Left colon (tissue), 2 donors: ENCODE measurements around the gene NTMT1. TPM values are rescaled to one million over a fixed set of nuclear protein-coding genes. Genes with fewer than 3 reads are reported as not detected.
"Not testable (repeated sequence)": the region's sequence is repeated elsewhere in the genome, so short reads cannot be mapped to it uniquely, and the experiment has no call there.

Experiments
- ATAC-seq: fragments of 200-7000 bp; cut with Tn5 transposase; one replicate; pipeline ENCODE4 v1.9.1; 2020; ENCODE audit warnings: mild to moderate bottlenecking, moderate library complexity
- DNase-seq, 2 donors: peaks; one replicate each; pipeline ENCODE4 v3.0.0-alpha.2; 2020
- intact Hi-C, 2 donors: fragments of 100-400 bp; cut with DNase I in 1 of 2; cut with micrococcal nuclease in 1 of 2; formaldehyde crosslinking; loops; one replicate each; pipeline versions ENCODE4 v1.11.2 to v1.14.0; 2022; cut with DNase I, micrococcal nuclease
- long read RNA-seq: library from polyadenylated mRNA; unstranded; transcript quantifications from one replicate; pipeline ENCODE4 v2.0.0, GENCODE V29; 2021
- total RNA-seq, 2 donors: library from RNA; stranded (reverse); fragmentation: NEBNext Ultra II Directional; extraction: Animal tissue kit (Norgen Biotek cat#: 25700); gene quantifications; one replicate each; pipeline ENCODE4 v1.2.1, GENCODE V29; 2021
- donor health status: DM: no; HTN: no; CAD: no.
- donor health status: DM: yes; HTN: yes; CAD: no.

Gene NTMT1, protein sequence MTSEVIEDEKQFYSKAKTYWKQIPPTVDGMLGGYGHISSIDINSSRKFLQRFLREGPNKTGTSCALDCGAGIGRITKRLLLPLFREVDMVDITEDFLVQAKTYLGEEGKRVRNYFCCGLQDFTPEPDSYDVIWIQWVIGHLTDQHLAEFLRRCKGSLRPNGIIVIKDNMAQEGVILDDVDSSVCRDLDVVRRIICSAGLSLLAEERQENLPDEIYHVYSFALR
- 10 to 100 TPM; 23.2 to 25.8 TPM for total RNA-seq
- long read RNA-seq, transcript NTMT1-203 (4 exons, 1,315 nt) = major isoform, 12 of 44 reads
- long read RNA-seq, transcript NTMT1-204 (4 exons, 1,487 nt) = minor isoform, 10 of 44 reads
- long read RNA-seq, partial matches to known transcripts = 6 of 44 reads
- long read RNA-seq, other reads (novel, unspliced or antisense) = 10 of 44 reads

- peak; percentile 89 for ATAC-seq
- intact Hi-C loops = no loop called here
- DNase-seq = peak; percentile 78 to 89
These were observed at the start of gene NTMT1 for GRCh38 chr9:129626079-129626624. Gene NTMT1, plus strand, starts transcription at chr9:129626163. Its CDS starts 6,541 bp downstream, at chr9:129632704.

- no peak for ATAC-seq
- no peak for DNase-seq
- intact Hi-C loops = no loop called here
These were observed 49.1 kb upstream of the NTMT1 start for GRCh38 chr9:129576546-129577543.

GRCh38 chr9:129579294-129579693 lies 46.7 kb upstream of the NTMT1 start:
- DNase-seq (no peak), ATAC-seq (no peak)
- intact Hi-C loops = no loop called here

DNA sequence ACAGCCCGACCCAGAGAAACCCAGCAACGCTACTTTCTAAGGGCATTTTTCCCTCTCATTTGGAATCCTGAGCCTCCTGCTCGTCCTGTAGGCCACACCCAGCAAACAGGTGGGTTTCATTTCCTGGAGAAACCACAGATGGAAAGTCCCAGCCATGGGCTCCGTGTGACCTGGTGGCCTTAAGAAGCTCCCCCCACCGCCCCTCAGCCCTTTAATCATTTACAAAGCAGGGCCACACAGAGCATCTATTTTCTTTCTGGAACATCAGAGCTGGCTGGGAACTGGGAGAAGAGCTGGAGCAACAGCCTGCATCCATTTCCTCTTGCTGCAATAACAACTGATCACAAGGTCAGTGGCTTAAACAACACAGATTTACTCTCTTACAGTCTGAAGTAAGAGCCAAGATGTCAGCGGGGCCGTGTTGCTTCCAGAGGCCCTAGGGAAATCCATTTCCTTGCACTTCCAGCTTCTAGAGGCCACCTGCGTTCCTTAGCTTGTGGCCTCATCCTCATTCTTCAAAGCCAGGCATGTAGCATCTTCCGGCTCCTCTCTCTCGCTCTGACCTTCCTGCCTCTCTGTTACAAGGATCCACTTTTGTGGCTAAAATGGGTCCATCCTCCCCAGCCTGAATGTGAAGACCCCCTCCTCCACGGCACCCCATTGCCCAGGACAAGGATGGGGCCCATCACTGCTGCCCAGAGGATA lies 45.6 kb upstream of the NTMT1 start:
- no peak for DNase-seq

DNA sequence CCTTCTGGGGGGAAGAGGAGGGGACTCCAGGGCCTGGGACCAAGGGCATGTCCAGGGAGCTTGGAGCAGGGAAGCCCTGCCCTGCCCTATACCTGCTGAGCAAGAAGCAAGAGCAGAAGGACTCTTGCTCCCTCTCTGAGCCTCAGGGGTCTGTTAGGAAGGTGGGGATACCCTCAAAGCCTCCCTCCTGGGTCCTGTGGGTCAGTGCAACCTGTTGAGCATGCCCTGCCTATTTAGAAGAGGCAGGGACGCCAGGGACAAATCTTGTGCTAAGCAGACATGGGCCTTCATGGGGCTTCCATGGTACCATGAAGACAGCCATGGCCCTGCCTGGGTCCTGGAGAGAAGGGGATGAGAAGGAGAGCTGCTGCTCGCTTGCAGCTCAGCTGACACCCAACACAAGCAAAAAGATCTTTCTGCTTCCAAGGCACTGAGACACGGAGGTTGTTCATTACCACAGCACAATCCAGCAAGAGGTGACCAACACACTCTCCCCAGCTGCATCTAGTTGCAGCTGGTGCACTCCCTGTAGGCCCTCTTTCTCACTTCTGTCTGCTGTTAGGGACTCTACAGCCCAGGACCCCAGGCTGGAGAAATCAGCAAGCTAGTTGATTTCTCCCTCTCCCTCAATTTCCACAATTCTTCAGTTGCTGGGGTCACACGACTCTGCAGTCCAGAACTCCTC lies 44.3 kb upstream of the NTMT1 start:
- no peak for ATAC-seq

More for the DNA sequence above, 45.6 kb upstream of the NTMT1 start:
- intact Hi-C loops = no loop called here
- ATAC-seq = no peak

GRCh38 chr9:129582855-129583254 lies 43.1 kb upstream of the NTMT1 start:
- DNase-seq = no peak
- intact Hi-C loops = no loop called here
- ATAC-seq = no peak

More for the DNA sequence above, 44.3 kb upstream of the NTMT1 start:
- intact Hi-C loops = no loop called here
- no peak for DNase-seq

- DNase-seq = no peak
- intact Hi-C loops = no loop called here
- no peak for ATAC-seq
These were observed 42.5 kb upstream of the NTMT1 start for GRCh38 chr9:129583308-129584038.

- peak; percentile 66 to 68 for DNase-seq
- peak; percentile 93 for ATAC-seq
- intact Hi-C loops = no loop called here
These were observed 41.8 kb upstream of the NTMT1 start for GRCh38 chr9:129584136-129584535.

DNA sequence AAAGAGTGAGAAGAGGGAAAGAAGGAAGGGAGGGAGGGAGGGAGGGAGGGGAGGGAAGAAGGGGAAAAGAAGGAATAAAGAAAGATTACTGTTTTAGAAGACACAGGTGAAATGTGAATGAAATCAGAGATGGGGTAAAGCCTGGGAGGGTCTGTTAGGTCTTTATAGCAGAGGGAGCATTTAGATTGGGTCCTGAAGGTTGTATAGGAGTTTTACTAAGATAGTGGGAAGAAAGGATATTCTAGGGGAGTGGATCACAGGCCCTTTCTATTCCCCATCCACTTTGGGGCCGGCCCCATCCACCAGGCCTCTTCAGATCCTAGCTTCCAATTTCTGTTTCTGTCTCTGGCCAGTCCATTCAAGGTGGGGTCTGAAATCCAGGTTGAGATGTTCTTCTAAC lies 40.6 kb upstream of the NTMT1 start:
- intact Hi-C loops = no loop called here
- DNase-seq = no peak
- ATAC-seq = no peak

GRCh38 chr9:129586245-129586644 lies 39.7 kb upstream of the NTMT1 start:
- intact Hi-C loops = no loop called here
- ATAC-seq (no peak), DNase-seq (no peak)

DNA sequence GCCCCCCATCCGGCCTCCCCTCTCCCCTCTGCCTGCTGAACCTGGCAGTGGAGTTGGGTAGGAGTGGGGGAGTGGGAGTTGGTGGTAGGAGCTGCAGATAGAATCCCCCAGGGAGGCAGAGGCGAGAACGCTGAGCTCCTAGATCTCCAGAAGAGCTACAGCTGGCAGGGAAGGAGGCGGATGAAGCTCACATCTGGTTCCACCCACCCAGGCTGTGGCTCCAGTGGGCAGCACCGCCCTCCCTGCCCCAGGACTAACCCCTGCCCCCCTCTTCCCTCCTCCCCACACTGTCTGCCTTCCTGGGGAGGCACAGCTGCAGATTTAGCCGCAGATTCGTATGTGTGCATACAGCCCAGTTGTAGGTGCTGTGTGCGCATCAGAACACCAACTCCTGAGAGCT lies 39.3 kb upstream of the NTMT1 start:
- ATAC-seq = no peak
- intact Hi-C loops = no loop called here

DNA sequence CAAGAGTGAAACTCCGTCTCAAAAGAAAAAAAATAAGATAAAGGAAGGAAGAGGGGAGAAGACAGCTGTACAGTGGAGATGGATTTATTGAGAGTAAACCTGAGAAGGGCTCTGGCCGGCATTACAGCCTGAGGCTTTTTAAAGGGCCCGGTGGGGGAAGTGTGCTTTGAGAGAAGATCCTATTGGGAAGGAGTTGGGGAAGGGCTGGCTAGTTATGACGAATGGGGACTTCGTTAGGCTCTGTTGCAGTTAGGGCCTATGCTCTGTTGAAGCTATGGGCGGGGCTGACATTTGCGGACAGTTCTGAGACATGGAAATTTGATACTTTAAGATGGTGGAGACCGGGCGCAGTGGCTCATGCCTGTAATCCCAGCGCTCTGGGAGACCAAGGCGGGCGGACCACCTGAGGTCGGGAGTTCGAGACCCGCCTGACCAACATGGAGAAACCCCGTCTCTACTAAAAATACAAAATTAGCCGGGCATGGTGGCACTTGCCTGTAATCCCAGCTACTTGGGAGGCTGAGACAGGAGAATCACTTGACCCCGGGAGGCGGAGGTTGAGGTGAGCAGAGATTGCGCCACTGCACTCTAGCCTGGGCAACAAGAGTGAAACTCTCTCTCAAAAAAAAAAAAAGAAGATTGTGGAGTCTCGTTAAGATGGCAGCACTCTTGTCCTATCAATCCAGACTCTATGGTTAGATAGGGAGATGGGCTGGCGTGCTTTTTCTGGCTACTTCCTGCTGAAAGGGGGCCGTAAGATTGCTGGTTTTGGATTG lies 38.3 kb upstream of the NTMT1 start:
- DNase-seq (no peak), ATAC-seq (no peak)
- intact Hi-C loops = no loop called here

More for the DNA sequence above, 39.3 kb upstream of the NTMT1 start:
- no peak for DNase-seq

DNA sequence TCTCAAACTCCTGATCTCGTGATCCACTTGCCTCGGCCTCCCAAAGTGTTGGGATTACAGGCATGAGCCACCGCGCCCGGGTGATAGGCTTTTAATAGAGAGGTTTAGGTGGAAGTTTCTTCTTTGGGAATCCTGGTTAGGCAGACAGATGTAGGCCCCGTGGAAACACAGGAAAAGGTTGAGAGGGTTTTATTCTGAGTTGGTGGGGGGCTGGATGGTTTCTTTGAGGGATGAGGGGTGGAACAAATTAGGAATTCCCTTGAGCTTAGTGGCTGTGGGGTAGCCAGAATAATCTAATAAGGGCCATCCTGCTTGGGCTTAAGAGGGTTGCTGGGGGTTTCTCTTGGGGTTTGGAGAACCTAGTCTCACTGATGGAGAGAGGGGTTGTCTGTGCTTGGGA lies 35.5 kb upstream of the NTMT1 start:
- ATAC-seq = no peak
- intact Hi-C loops = no loop called here

DNA sequence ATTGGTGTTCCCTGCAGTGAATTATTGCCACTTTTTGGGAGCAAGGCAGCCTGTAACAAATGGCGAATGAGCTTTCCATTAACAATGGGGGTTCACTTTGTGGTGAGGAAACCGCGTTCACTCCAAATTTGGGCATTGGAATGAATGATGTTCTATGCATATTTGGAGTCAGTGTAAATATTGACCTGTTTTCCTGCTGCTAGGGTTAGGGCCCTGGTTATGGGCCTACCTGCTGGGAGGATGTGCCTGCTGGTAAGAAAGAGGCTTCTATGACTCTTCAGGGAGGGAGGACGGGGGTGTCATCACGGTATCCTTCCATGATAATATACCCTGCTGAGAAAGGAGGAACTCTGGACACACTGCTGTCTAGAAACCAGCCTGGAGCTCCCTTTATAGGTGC lies 34.0 kb upstream of the NTMT1 start:
- intact Hi-C loops = no loop called here
- ATAC-seq = no peak
- no peak for DNase-seq

More for the DNA sequence above, 35.5 kb upstream of the NTMT1 start:
- no peak for DNase-seq

- ATAC-seq, DNase-seq, intact Hi-C loops: not testable (repeated sequence)
These were observed 33.2 kb upstream of the NTMT1 start for GRCh38 chr9:129592790-129593189.

GRCh38 chr9:129594632-129595031 lies 31.3 kb upstream of the NTMT1 start:
- ATAC-seq (no peak), DNase-seq (no peak)
- intact Hi-C loops = loop anchor here in 1 of 2 donors (5.0 kb wide), 1 partner anchor 97 kb away; no protein-coding TSS in a partner anchor

- intact Hi-C loops = loop anchor here in 1 of 2 donors (5.0 kb wide), 1 partner anchor 98 kb away; no protein-coding TSS in a partner anchor
- ATAC-seq (no peak), DNase-seq (no peak)
These were observed 30.6 kb upstream of the NTMT1 start for GRCh38 chr9:129595311-129595741.
